Uterus (tissue), 2 donors: ENCODE measurements around the gene GPR158.

Experiments used
- CTCF ChIP-seq, 4 experiments: fragments of 200-600 bp in 2 of 4; fragments of 450-650 bp in 2 of 4; sonication (generic) in 2 of 4; IDR thresholded peaks; one replicate each; pipeline ENCODE4 v1.5.1; 2016 to 2019; ENCODE audit warnings: antibody characterized with exemption in 4 of 4, mild to moderate bottlenecking in 2 of 4, moderate library complexity in 1 of 4
- POLR2A ChIP-seq, 2 donors: fragments of 450-650 bp; IDR thresholded peaks; one replicate each; pipeline ENCODE4 v1.6.1; 2016; ENCODE audit warnings: antibody characterized with exemption in 2 of 2, mild to moderate bottlenecking in 1 of 2, moderate library complexity in 1 of 2

DNA sequence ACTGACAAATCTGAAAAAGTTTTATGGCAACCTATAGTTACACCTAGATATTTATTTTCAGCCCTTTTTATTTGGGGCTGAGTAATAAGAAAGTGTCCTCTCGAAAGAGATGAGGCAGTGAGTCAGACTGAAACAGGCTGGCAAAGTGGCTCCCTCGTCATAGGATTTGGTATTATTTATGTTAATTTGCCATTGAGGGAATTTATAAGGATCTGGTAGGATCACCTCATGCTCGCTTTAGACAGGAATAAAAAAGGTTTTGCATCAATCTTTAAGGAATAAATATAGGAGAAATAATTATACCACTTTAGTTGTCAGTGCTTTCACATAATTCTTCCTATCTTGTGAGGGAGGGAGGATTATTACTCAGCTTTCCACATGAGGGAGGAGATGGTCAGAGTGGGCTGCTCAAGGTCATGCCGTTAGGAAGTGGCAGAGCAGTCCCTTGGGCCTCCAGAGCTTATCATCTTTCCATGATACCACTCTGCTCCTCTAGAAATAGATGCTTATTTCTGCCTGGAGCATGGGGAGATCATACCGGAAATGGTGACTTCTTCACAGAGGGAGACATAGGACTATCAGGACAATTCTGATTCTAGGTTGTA, 356.8 kb downstream of the GPR158 start:
- TF ChIP-seq CTCF (IDR thresholded peaks at IDR 0.05) (no peak), POLR2A (IDR thresholded peaks at IDR 0.05) (no peak)
